GM12872 (cell line): ENCODE measurements around the gene EXOC7.

ENCODE experiments used
- TF ChIP-seq, protein P1 (sequence below): IDR thresholded peaks from 3 replicates; pipeline ENCODE4 v1.5.1; 2011; ENCODE audit warnings: low read depth, mild to moderate bottlenecking, low read length, moderate library complexity; ENCODE audit not compliant: insufficient read depth

EXOC7 gene

DNA sequence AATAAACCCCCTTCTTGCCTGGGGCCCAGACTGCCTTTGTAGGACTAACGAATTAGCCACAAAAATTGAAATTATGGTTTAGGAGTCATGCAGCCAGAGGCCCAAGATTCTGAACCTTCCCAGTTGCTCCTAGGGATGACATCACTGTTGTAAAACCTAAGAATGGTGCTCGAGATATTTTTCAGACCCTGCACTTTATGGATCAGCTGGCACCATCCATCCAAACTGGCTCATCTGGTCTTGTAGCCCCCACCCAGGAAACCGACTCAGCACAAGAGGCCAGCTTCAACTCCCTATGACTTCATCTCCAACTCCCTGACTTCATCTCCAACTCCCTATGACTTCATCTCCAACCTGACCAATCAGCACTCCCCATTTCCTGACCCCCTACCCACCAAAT is 65.5 kb downstream of the EXOC7 start:
- TF ChIP-seq, protein P1, sequence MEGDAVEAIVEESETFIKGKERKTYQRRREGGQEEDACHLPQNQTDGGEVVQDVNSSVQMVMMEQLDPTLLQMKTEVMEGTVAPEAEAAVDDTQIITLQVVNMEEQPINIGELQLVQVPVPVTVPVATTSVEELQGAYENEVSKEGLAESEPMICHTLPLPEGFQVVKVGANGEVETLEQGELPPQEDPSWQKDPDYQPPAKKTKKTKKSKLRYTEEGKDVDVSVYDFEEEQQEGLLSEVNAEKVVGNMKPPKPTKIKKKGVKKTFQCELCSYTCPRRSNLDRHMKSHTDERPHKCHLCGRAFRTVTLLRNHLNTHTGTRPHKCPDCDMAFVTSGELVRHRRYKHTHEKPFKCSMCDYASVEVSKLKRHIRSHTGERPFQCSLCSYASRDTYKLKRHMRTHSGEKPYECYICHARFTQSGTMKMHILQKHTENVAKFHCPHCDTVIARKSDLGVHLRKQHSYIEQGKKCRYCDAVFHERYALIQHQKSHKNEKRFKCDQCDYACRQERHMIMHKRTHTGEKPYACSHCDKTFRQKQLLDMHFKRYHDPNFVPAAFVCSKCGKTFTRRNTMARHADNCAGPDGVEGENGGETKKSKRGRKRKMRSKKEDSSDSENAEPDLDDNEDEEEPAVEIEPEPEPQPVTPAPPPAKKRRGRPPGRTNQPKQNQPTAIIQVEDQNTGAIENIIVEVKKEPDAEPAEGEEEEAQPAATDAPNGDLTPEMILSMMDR: no peak

DNA sequence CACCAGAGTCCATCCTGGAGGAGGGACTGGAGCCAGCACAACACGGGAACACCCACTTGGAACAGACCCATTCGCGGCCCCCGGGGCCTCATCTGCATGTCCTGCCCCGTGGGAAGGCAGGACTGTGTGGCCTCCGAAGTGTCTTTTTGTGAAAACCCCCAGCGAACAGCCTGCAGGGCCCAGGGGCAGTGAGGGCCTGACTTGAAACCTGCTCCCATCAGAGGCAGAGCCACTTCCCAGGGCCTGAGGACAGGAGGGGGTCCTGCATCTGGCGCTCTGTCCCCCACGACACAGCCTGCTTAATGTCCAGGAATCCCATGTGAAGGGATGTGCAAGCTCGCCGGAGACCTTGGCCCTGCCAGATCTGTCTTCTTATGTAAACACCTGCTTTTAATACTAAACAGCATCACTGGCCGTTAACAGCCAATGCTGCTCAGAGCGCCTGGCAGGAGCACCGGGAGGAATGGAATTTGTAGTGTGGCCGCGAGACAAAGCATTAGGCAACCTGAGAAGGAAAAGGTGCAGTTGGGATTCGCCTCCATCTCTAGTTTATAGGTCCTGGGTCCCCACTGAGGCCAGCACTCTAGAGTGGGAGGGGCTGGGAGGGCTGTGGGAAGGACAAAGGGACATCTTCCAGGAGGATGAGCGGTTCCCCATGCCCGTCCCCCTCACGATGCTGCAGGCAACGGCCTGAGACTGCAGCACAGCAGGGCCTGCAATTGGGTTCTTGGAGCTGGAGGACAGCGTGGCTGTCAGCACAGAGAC is 66.9 kb downstream of the EXOC7 start:
- TF ChIP-seq, protein P1: no peak

DNA sequence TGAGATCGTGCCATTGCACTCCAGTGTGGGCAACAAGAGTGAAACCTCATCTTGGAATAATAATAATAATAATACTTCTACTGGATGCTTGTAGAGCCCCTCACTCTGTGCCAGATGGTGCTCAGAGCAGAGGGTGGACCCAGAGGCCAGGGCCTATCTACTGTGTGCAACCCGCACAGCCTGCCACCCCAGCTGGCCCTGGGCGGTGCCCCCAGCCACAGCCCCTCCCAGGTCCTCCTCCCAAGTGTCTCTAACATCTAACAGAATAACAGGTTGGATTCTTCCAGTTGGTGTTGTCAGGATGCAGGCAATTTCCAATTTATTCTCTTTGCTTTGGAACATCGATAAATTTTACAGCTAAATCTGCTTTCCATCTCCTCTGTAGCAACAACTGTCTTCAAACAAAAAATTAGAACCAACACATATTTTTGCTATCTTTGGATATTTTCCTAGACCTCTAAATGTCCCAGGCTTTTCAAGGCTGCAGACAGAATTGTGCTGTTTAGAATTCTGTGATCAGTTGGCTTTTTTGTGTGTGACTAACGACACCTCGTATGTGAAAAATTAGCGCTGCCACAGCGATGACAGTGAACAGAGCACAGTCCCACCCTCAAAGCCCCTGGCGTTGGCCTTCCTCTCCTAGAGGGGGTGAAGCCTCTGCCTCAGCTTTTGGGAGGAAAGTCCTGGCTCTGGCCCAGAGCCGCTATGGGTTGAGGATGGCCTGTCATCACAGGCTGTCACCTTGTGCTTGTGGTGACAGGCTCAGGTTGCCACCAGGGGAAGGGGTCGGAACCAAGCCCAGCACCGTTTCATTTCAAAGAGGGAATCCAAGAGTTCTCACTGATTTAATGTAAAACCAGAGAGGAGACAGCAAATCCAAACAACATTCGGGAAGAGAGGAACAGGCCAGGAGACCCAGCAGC is 68.9 kb downstream of the EXOC7 start:
- TF ChIP-seq, protein P1: no peak

DNA sequence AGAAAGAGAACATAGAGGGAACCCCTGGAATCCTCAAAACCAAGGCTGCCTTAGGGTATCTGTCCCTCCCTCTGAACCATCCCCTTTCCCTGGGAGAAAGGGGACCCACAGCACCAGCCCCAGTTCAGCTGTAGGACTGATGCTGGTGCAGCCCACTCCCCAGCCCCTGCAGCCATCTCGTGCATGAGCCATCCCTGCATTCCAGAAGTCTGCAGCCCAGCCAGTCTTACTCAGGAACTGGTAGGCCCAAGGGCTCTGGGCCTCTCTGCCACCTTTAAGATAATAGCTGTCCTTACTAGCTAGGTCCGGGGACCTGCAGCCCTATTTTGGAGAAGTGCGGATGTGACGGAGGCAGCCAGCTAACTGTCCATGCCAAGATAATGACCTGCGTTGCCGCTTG is 70.4 kb downstream of the EXOC7 start:
- TF ChIP-seq, protein P1: no peak

DNA sequence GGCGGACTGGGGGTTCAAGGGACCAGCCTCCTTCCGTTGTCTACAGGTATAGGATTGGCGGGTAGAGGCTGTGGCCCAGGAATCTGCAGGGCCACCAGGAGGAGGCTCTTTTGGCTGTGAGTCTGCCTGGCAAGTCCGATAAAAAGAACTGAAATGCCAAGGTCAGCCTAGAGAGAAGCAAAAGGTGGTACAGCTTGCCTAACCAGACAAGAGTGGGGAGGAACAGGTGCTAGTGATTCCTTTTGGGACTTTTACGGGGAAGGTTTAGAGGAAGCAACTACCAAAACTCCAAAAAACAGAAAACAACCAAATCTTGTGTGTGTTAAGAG is 70.8 kb downstream of the EXOC7 start:
- TF ChIP-seq, protein P1: no peak

DNA sequence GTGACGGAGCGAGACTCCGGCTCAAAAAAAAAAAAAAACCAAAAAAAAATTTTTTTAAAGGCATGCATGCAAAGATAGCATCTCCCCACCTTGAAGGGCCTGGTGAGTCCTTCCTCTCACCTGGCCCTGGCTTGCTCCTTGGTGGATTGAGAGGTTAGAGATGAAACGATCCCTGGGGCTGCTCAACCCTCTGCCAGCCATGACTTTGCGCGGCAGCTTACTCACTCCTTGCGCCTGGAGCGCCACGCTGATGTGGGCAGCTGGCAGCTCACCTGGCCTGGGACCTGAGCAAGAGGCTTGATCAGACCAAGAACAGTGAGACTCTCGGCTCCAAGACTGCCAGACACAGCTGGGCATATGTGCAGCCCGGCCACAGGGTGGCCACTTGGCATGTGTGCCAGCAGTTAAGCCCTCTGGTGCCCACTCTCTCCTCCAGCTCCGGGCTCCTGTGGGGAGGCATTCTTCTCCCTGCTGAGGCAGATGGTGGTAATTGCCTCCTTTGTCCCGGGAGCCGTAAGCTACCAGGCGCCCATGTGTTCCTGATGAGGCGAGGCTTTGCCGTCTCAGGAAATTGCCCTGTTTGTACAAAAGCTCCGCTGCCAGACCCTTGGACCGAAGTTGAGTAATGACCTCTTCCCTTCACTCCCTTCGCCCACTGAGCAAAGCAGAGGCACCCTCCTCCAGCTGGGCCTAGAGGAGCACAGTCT is 71.4 kb downstream of the EXOC7 start:
- TF ChIP-seq, protein P1: no peak
